ENCODE measurements around the gene TLX3.
"Not testable (repeated sequence)": the region's sequence is repeated elsewhere in the genome, so short reads cannot be mapped to it uniquely, and the experiment has no call there.

The TLX3 gene

GRCh38 chr5:171308453-171309275 lies at the start of gene TLX3:
Gene TLX3, plus strand, starts transcription at chr5:171309248. Its CDS starts 118 bp downstream, at chr5:171309366.
- DNase-seq: peak; percentile 96

- no peak for DNase-seq
These were observed 47.7 kb upstream of the TLX3 start for GRCh38 chr5:171261361-171261760.

GRCh38 chr5:171261904-171262303 lies 47.1 kb upstream of the TLX3 start:
- DNase-seq: no peak

GRCh38 chr5:171263181-171263580 lies 45.9 kb upstream of the TLX3 start:
- no peak for DNase-seq

GRCh38 chr5:171264843-171265242 lies 44.2 kb upstream of the TLX3 start:
- DNase-seq: no peak

- DNase-seq: no peak
These were observed 40.1 kb upstream of the TLX3 start for GRCh38 chr5:171268700-171269620.

GRCh38 chr5:171269717-171270116 lies 39.3 kb upstream of the TLX3 start:
- DNase-seq: no peak

GRCh38 chr5:171270136-171270535 lies 38.9 kb upstream of the TLX3 start:
- no peak for DNase-seq

GRCh38 chr5:171271798-171272197 lies 37.2 kb upstream of the TLX3 start:
- no peak for DNase-seq

- no peak for DNase-seq
These were observed 35.8 kb upstream of the TLX3 start for GRCh38 chr5:171272996-171273970.

GRCh38 chr5:171275841-171276544 lies 33.1 kb upstream of the TLX3 start:
- peak; percentile 10 for DNase-seq

GRCh38 chr5:171283753-171284152 lies 25.3 kb upstream of the TLX3 start:
- no peak for DNase-seq

GRCh38 chr5:171285465-171285864 lies 23.6 kb upstream of the TLX3 start:
- DNase-seq: no peak

- no peak for DNase-seq
These were observed 21.0 kb upstream of the TLX3 start for GRCh38 chr5:171288066-171288465.

- no peak for DNase-seq
These were observed 17.7 kb upstream of the TLX3 start for GRCh38 chr5:171291371-171291770.

GRCh38 chr5:171295299-171295698 lies 13.7 kb upstream of the TLX3 start:
- DNase-seq: no peak

GRCh38 chr5:171295801-171296200 lies 13.2 kb upstream of the TLX3 start:
- no peak for DNase-seq

- DNase-seq: not testable (repeated sequence)
These were observed 11.1 kb upstream of the TLX3 start for GRCh38 chr5:171297941-171298340.

GRCh38 chr5:171299228-171299627 lies 9.8 kb upstream of the TLX3 start:
- DNase-seq: no peak

GRCh38 chr5:171299851-171300250 lies 9.2 kb upstream of the TLX3 start:
- DNase-seq: no peak

- DNase-seq: no peak
These were observed 8.7 kb upstream of the TLX3 start for GRCh38 chr5:171300358-171300757.

- DNase-seq: no peak
These were observed 2.9 kb upstream of the TLX3 start for GRCh38 chr5:171306166-171306565.
